Panc1 (cell line): ENCODE results near the gene SIX3.

ENCODE experiments used
- CTCF ChIP-seq: fragments of 450-650 bp; IDR thresholded peaks from 2 replicates; pipeline ENCODE4 v1.5.1; 2017; ENCODE audit warnings: mild to moderate bottlenecking
- POLR2AphosphoS5 ChIP-seq: IDR thresholded peaks from 2 replicates; pipeline ENCODE4 v1.6.1; 2012; ENCODE audit warnings: mild to moderate bottlenecking, low read depth, low read length, moderate library complexity
- REST ChIP-seq, 2 experiments: IDR thresholded peaks; 2 replicates each; pipeline ENCODE4 v1.6.1; 2011 to 2012; ENCODE audit warnings: low read depth in 2 of 2, control low read depth in 1 of 2, low read length in 1 of 2, mild to moderate bottlenecking in 1 of 2, moderate library complexity in 1 of 2; ENCODE audit not compliant: insufficient read depth in 1 of 2
- TCF7L2 ChIP-seq: IDR thresholded peaks from 2 replicates; pipeline ENCODE4 v1.6.1; 2011; ENCODE audit warnings: mild to moderate bottlenecking, low read depth, low read length, inconsistent platforms

- TF ChIP-seq POLR2AphosphoS5 (no peak), CTCF (no peak), TCF7L2 (no peak), REST (IDR thresholded peaks at IDR 0.05; ENCODE audit: insufficient read depth in 1 of 2, low read depth in 2 of 2, low read length in 1 of 2) (no peak)
Measured at GRCh38 chr2:44989176-44989575, 47.7 kb downstream of the SIX3 start.
